Kidney epithelial cell (primary cell): ENCODE results near the gene SNX12. TPM values are rescaled to one million over a fixed set of nuclear protein-coding genes. Genes with fewer than 3 reads are reported as not detected.

Experiments
- DNase-seq: peaks from one replicate; pipeline ENCODE4 v3.0.0-alpha.2; 2010; ENCODE audit warnings: low read depth
- H3K27me3 ChIP-seq: 2 replicates; pipeline ENCODE4 v1.6.0; 2011; ENCODE audit warnings: low read length; ENCODE audit not compliant: control insufficient read depth, insufficient read depth
- H3K36me3 ChIP-seq: 2 replicates; pipeline ENCODE4 v1.5.1; 2011; ENCODE audit warnings: low read length; ENCODE audit not compliant: control insufficient read depth, insufficient read depth
- H3K4me3 ChIP-seq: 2 replicates; pipeline ENCODE4 v1.5.1; 2011; ENCODE audit warnings: low read depth, mild to moderate bottlenecking, control low read depth, low read length
- total RNA-seq: library from RNA; depleted of rRNA; stranded (reverse); fragments of >200 nt; gene quantifications from 2 replicates; pipeline ENCODE4 v1.2.3, GENCODE V29; 2015
- TF ChIP-seq, protein P1 (sequence below): IDR thresholded peaks from 2 replicates; pipeline ENCODE4 v1.5.1; 2011; ENCODE audit warnings: mild to moderate bottlenecking, moderate library complexity, low read length, control low read depth, inconsistent platforms; ENCODE audit not compliant: insufficient read depth, poor library complexity, severe bottlenecking

The SNX12 gene
- total RNA-seq, 1 donor from 2014 or later, result 95.8 TPM

DNA sequence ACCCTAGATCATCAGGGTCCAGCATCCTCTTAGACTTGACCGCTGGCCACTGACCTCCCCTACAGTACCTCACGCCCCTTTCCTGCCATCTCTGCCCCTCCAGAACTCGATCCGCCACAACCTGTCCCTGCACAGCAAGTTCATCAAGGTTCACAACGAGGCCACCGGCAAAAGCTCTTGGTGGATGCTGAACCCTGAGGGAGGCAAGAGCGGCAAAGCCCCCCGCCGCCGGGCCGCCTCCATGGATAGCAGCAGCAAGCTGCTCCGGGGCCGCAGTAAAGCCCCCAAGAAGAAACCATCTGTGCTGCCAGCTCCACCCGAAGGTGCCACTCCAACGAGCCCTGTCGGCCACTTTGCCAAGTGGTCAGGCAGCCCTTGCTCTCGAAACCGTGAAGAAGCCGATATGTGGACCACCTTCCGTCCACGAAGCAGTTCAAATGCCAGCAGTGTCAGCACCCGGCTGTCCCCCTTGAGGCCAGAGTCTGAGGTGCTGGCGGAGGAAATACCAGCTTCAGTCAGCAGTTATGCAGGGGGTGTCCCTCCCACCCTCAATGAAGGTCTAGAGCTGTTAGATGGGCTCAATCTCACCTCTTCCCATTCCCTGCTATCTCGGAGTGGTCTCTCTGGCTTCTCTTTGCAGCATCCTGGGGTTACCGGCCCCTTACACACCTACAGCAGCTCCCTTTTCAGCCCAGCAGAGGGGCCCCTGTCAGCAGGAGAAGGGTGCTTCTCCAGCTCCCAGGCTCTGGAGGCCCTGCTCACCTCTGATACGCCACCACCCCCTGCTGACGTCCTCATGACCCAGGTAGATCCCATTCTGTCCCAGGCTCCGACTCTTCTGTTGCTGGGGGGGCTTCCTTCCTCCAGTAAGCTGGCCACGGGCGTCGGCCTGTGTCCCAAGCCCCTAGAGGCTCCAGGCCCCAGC, 32.7 kb upstream of the SNX12 start:
- H3K4me3 ChIP-seq, result no peak overlapping the region
- TF ChIP-seq, protein P1, sequence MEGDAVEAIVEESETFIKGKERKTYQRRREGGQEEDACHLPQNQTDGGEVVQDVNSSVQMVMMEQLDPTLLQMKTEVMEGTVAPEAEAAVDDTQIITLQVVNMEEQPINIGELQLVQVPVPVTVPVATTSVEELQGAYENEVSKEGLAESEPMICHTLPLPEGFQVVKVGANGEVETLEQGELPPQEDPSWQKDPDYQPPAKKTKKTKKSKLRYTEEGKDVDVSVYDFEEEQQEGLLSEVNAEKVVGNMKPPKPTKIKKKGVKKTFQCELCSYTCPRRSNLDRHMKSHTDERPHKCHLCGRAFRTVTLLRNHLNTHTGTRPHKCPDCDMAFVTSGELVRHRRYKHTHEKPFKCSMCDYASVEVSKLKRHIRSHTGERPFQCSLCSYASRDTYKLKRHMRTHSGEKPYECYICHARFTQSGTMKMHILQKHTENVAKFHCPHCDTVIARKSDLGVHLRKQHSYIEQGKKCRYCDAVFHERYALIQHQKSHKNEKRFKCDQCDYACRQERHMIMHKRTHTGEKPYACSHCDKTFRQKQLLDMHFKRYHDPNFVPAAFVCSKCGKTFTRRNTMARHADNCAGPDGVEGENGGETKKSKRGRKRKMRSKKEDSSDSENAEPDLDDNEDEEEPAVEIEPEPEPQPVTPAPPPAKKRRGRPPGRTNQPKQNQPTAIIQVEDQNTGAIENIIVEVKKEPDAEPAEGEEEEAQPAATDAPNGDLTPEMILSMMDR, result no peak
- H3K27me3 ChIP-seq, result no peaks in the 10 kb centered on the region
- no peaks in the 10 kb centered on the region for H3K36me3 ChIP-seq
- no peak for DNase-seq

- H3K36me3 ChIP-seq, result no peaks in the 10 kb centered on the region
- DNase-seq, result no peak
- no peak overlapping the region for H3K4me3 ChIP-seq
- no peaks in the 10 kb centered on the region for H3K27me3 ChIP-seq
- TF ChIP-seq, protein P1, result no peak
Measured at GRCh38 chrX:71099736-71100135, 31.6 kb upstream of the SNX12 start.

GRCh38 chrX:71098951-71099506, 30.9 kb upstream of the SNX12 start:
- no peak overlapping the region for H3K4me3 ChIP-seq
- H3K36me3 ChIP-seq, result no peaks in the 10 kb centered on the region
- no peaks in the 10 kb centered on the region for H3K27me3 ChIP-seq
- TF ChIP-seq, protein P1, result no peak
- no peak for DNase-seq

GRCh38 chrX:71098302-71098701, 30.2 kb upstream of the SNX12 start:
- no peak for DNase-seq
- TF ChIP-seq, protein P1, result peak; percentile 48
- no peaks in the 10 kb centered on the region for H3K36me3 ChIP-seq
- H3K27me3 ChIP-seq, result no peaks in the 10 kb centered on the region
- no peak overlapping the region for H3K4me3 ChIP-seq

- DNase-seq, result no peak
- TF ChIP-seq, protein P1, result no peak
- H3K36me3 ChIP-seq, result no peaks in the 10 kb centered on the region
- H3K27me3 ChIP-seq, result no peaks in the 10 kb centered on the region
- H3K4me3 ChIP-seq, result peak overlapping the region; percentile 48
Measured at GRCh38 chrX:71096760-71097032, 28.6 kb upstream of the SNX12 start.
